Gastroesophageal sphincter (tissue), 2 donors: ENCODE measurements around the gene ARL4C.

Source experiments
- EP300 ChIP-seq: sonication (generic); formaldehyde crosslinking; IDR thresholded peaks from one replicate; pipeline ENCODE4 v1.6.1; 2017; ENCODE audit warnings: antibody characterized with exemption, mild to moderate bottlenecking
- POLR2A ChIP-seq, 2 donors: fragments of 450-650 bp; IDR thresholded peaks; one replicate each; pipeline ENCODE4 v1.6.1; 2017; ENCODE audit warnings: antibody characterized with exemption in 2 of 2, mild to moderate bottlenecking in 2 of 2, moderate library complexity in 1 of 2

DNA sequence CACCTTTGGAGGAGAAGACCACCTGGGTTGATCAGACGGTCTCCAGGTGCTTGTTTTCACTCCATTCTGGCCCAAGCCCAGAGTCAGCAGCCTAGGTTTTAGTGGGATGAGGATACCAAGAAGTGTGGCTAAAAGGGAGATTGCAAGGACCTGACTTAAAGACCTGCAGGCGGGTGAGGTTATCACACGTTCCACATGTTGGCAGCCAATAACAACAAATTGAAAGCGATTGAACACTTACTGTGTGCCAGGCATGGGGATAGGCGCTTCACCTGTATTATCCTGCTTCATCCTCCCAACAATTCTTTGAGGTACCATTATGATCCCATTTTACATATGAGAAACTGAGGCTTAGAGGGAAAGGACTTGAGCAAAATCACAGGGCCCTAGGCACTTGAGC lies 5.0 kb downstream of the ARL4C start:
- no peak for TF ChIP-seq POLR2A (IDR thresholded peaks at IDR 0.05)
- no peak for TF ChIP-seq EP300
